ENCODE measurements around the gene SPATA18.

GRCh38 chr4:52095374-52095773 is 44.3 kb downstream of the SPATA18 start:
- TF ChIP-seq CTCF (IDR thresholded peaks at IDR 0.05): no peak
- no peak for TF ChIP-seq EZH2 (IDR thresholded peaks at IDR 0.05; ENCODE audit: borderline replicate concordance, insufficient read depth, low read depth, low read length, poor library complexity, severe bottlenecking)
